Endodermal cell (in vitro differentiated cells): ENCODE data around the gene ZC3H4. TPM values are rescaled to one million over a fixed set of nuclear protein-coding genes. Genes with fewer than 3 reads are reported as not detected.

ENCODE experiments used
- DNase-seq: peaks from one replicate; pipeline ENCODE4 v3.0.0-alpha.2; 2017
- H3K27ac ChIP-seq: 2 replicates; pipeline ENCODE4 v1.5.1; 2013; ENCODE audit warnings: mild to moderate bottlenecking, low read depth, low read length, moderate library complexity
- H3K27me3 ChIP-seq: 2 replicates; pipeline ENCODE4 v1.6.1; 2013; ENCODE audit warnings: mild to moderate bottlenecking, low read length, moderate library complexity; ENCODE audit not compliant: insufficient read depth, control insufficient read depth, poor library complexity, severe bottlenecking
- H3K36me3 ChIP-seq: 2 replicates; pipeline ENCODE4 v1.7.0; 2013; ENCODE audit warnings: mild to moderate bottlenecking, low read length, moderate library complexity; ENCODE audit not compliant: control insufficient read depth, insufficient read depth
- H3K4me1 ChIP-seq: one replicate; pipeline ENCODE4 v1.7.0; 2013; ENCODE audit warnings: low read length; ENCODE audit not compliant: control insufficient read depth, insufficient read depth
- H3K4me3 ChIP-seq: 2 replicates; pipeline ENCODE4 v1.5.1; 2013; ENCODE audit warnings: mild to moderate bottlenecking, low read length, moderate library complexity
- H3K9ac ChIP-seq: 2 replicates; pipeline ENCODE4 v1.6.1; 2013; ENCODE audit warnings: mild to moderate bottlenecking, low read length, moderate library complexity; ENCODE audit not compliant: poor library complexity, severe bottlenecking; ENCODE audit errors: extremely low read depth
- H3K9me3 ChIP-seq: 2 replicates; pipeline ENCODE4 v1.6.1; 2013; ENCODE audit warnings: mild to moderate bottlenecking, low read length, moderate library complexity; ENCODE audit not compliant: control insufficient read depth
- H3K27ac Mint-ChIP-seq: 2 replicates; pipeline ENCODE4 v1.8.0; 2020; ENCODE audit warnings: mixed read lengths
- H3K27me3 Mint-ChIP-seq: 2 replicates; pipeline ENCODE4 v1.8.0; 2021; ENCODE audit warnings: mild to moderate bottlenecking, mixed read lengths; ENCODE audit not compliant: insufficient read depth
- H3K36me3 Mint-ChIP-seq: 2 replicates; pipeline ENCODE4 v1.8.0; 2020; ENCODE audit warnings: low read depth, mixed read lengths
- H3K4me1 Mint-ChIP-seq: 2 replicates; pipeline ENCODE4 v1.8.0; 2020; ENCODE audit warnings: mixed read lengths
- H3K4me3 Mint-ChIP-seq: 2 replicates; pipeline ENCODE4 v1.8.0; 2020; ENCODE audit warnings: mild to moderate bottlenecking, moderate library complexity, mixed read lengths
- H3K9me3 Mint-ChIP-seq: 2 replicates; pipeline ENCODE4 v1.8.0; 2020; ENCODE audit warnings: mild to moderate bottlenecking, mixed read lengths
- CTCF ChIP-seq: fragments of 200-600 bp; sonication (generic); conservative IDR thresholded peaks from 2 replicates; pipeline ENCODE4 v1.5.0; 2021; ENCODE audit warnings: antibody characterized with exemption, mild to moderate bottlenecking
- WGBS, 2 experiments: methylation state at CpG; one replicate each; pipeline versions ENCODE4 v1.1.5 to v1.1.7; 2013; ENCODE audit warnings: missing lambda C conversion rate in 2 of 2, mixed read lengths in 1 of 2; ENCODE audit not compliant: insufficient coverage in 1 of 2, insufficient read length in 1 of 2; 5-methylcytosine and 5-hydroxymethylcytosine counted together
- total RNA-seq, 2 donors: library from RNA; stranded (reverse); fragmentation: NEBNext Ultra II Directional in 1 of 2; extraction: Animal tissue kit (Norgen Biotek cat#: 25700) in 1 of 2; gene quantifications; 2 replicates in 1 of 2; 3 replicates in 1 of 2; pipeline ENCODE4 v1.2.1, GENCODE V29; 2021

ZC3H4 gene
- total RNA-seq, 2 donors from 2014 or later, result 64.9 to 82.5 TPM

GRCh38 chr19:47032171-47032811 is 81.3 kb downstream of the ZC3H4 start:
- peak; percentile 94 for DNase-seq
- Histone ChIP-seq H3K27ac (no peak overlapping the region), H3K4me1 (no peaks in the 10 kb centered on the region), H3K27me3 (peaks cover 24% of the 10 kb centered on the region), H3K36me3 (no peaks in the 10 kb centered on the region), H3K9ac (no peak overlapping the region), H3K4me3 (no peak overlapping the region), H3K9me3 (no peaks in the 10 kb centered on the region)
- no peak overlapping the region for H3K27ac Mint-ChIP-seq
- H3K36me3 Mint-ChIP-seq, result no peaks in the 10 kb centered on the region
- peak; percentile 93 for TF ChIP-seq CTCF
- WGBS, 2 experiments, result 28 to 70% methylated on average over 2 to 17 of the region's 17 CpGs
- no peaks in the 10 kb centered on the region for H3K9me3 Mint-ChIP-seq
- peaks cover 29% of the 10 kb centered on the region for H3K27me3 Mint-ChIP-seq
- no peak overlapping the region for H3K4me3 Mint-ChIP-seq
- peaks cover 15% of the 10 kb centered on the region for H3K4me1 Mint-ChIP-seq

- Mint-ChIP-seq H3K36me3 (no peaks in the 10 kb centered on the region), H3K4me1 (peaks cover 9% of the 10 kb centered on the region), H3K27me3 (peaks cover 60% of the 10 kb centered on the region), H3K4me3 (no peak overlapping the region), H3K27ac (no peak overlapping the region), H3K9me3 (no peaks in the 10 kb centered on the region)
- Histone ChIP-seq H3K4me1 (no peaks in the 10 kb centered on the region), H3K9ac (no peak overlapping the region), H3K27me3 (peaks cover 44% of the 10 kb centered on the region), H3K27ac (no peak overlapping the region), H3K36me3 (no peaks in the 10 kb centered on the region), H3K9me3 (no peaks in the 10 kb centered on the region), H3K4me3 (no peak overlapping the region)
- TF ChIP-seq CTCF, result peak; percentile 36
- 43 to 82% methylated on average over 2 to 7 of the region's 14 CpGs for WGBS, 2 experiments
- peak; percentile 77 for DNase-seq
Measured at GRCh38 chr19:47028195-47028601, 85.4 kb downstream of the ZC3H4 start.

GRCh38 chr19:47027586-47028088 is 85.9 kb downstream of the ZC3H4 start:
- H3K36me3 Mint-ChIP-seq, result no peaks in the 10 kb centered on the region
- H3K9me3 Mint-ChIP-seq, result no peaks in the 10 kb centered on the region
- no peak for TF ChIP-seq CTCF
- peaks cover 65% of the 10 kb centered on the region for H3K27me3 Mint-ChIP-seq
- WGBS, 2 experiments, result 74 to 100% methylated on average over 1 to 9 of the region's 12 CpGs
- peaks cover 14% of the 10 kb centered on the region for H3K4me1 Mint-ChIP-seq
- Histone ChIP-seq H3K27me3 (peaks cover 49% of the 10 kb centered on the region), H3K9me3 (no peaks in the 10 kb centered on the region), H3K36me3 (no peaks in the 10 kb centered on the region), H3K9ac (no peak overlapping the region), H3K27ac (no peak overlapping the region), H3K4me3 (no peak overlapping the region), H3K4me1 (no peaks in the 10 kb centered on the region)
- H3K27ac Mint-ChIP-seq, result no peak overlapping the region
- no peak for DNase-seq
- no peak overlapping the region for H3K4me3 Mint-ChIP-seq
